Panc1 (cell line): Measurements from ENCODE around the gene RARA. TPM values are rescaled to one million over a fixed set of nuclear protein-coding genes. Genes with fewer than 3 reads are reported as not detected.

ENCODE experiments used
- ATAC-seq: fragments of 200-7000 bp; cut with Tn5 transposase; 2 replicates; pipeline ENCODE4 v1.9.1; 2020; ENCODE audit warnings: mild to moderate bottlenecking, moderate library complexity
- BruUV-seq: library from RNA; stranded (reverse); fragments of 400-500 nt; replicated peaks from 2 replicates; lab custom pipeline; 2021; lab: Mats Ljungman, UMichigan
- CTCF ChIA-PET: fragments of 300-600 bp; sonication (Branson Sonifier 250); formaldehyde crosslinking; loops from one replicate; lab custom pipeline; 2022; ENCODE audit warnings: antibody characterized with exemption; lab: Charles Lee
- POLR2A ChIA-PET: fragments of 300-600 bp; sonication (Branson Sonifier 250); formaldehyde crosslinking; loops from one replicate; lab custom pipeline; 2022; ENCODE audit warnings: antibody characterized with exemption; lab: Charles Lee
- DNase-seq: peaks from one replicate; pipeline ENCODE4 v3.0.0-alpha.2; 2010; ENCODE audit warnings: low read depth, low spot score
- H3K27ac ChIP-seq: 2 replicates; pipeline ENCODE4 v1.5.1; 2011; ENCODE audit warnings: mild to moderate bottlenecking, low read length, inconsistent platforms
- H3K27me3 ChIP-seq: fragments of 200-500 bp; sonication (Bioruptor generic); 2 replicates; pipeline ENCODE4 v1.6.0; 2014; ENCODE audit warnings: low read length, inconsistent platforms; ENCODE audit not compliant: control insufficient read depth, insufficient read depth
- H3K36me3 ChIP-seq: fragments of 200-500 bp; sonication (Bioruptor generic); 2 replicates; pipeline ENCODE4 v1.5.1; 2014; ENCODE audit warnings: inconsistent platforms, mild to moderate bottlenecking, low read length, moderate library complexity; ENCODE audit not compliant: control insufficient read depth, insufficient read depth
- H3K4me1 ChIP-seq: 2 replicates; pipeline ENCODE4 v1.5.1; 2011; ENCODE audit warnings: inconsistent platforms, mild to moderate bottlenecking, low read length, moderate library complexity; ENCODE audit not compliant: control insufficient read depth, insufficient read depth
- H3K4me3 ChIP-seq, 2 experiments: 2 replicates each; pipeline ENCODE4 v1.5.1; 2011 to 2012; ENCODE audit warnings: low read depth in 2 of 2, low read length in 2 of 2, mild to moderate bottlenecking in 2 of 2, inconsistent platforms in 1 of 2, moderate library complexity in 1 of 2
- H3K9me3 ChIP-seq: fragments of 200-500 bp; sonication (Bioruptor generic); 2 replicates; pipeline ENCODE4 v1.5.1; 2014; ENCODE audit warnings: low read depth, mild to moderate bottlenecking, inconsistent platforms, low read length, moderate library complexity; ENCODE audit not compliant: control insufficient read depth, insufficient read depth
- POLR2AphosphoS5 ChIP-seq: IDR thresholded peaks from 2 replicates; pipeline ENCODE4 v1.6.1; 2012; ENCODE audit warnings: mild to moderate bottlenecking, low read depth, low read length, moderate library complexity
- SIN3A ChIP-seq: IDR thresholded peaks from 2 replicates; pipeline ENCODE4 v1.6.1; 2012; ENCODE audit warnings: low read depth, mild to moderate bottlenecking, low read length, moderate library complexity, borderline replicate concordance; ENCODE audit not compliant: insufficient read depth
- TCF7L2 ChIP-seq: IDR thresholded peaks from 2 replicates; pipeline ENCODE4 v1.6.1; 2011; ENCODE audit warnings: mild to moderate bottlenecking, low read depth, low read length, inconsistent platforms
- in situ Hi-C: cut with HindIII; loops from 2 replicates; pipeline ENCODE4 v1.10.0; 2016; ENCODE audit warnings: low sequenced_read_pairs, low pct_unique_long_range_greater_than_20kb
- intact Hi-C: fragments of 100-400 bp; cut with micrococcal nuclease; formaldehyde crosslinking; loops from one replicate; pipeline ENCODE4 v1.10.0; 2022; ENCODE audit not compliant: unreplicated experiment
- total RNA-seq: library from RNA; stranded (reverse); gene quantifications from one replicate; pipeline ENCODE4 v1.2.1, GENCODE V29; 2021; ENCODE audit not compliant: unreplicated experiment
- TF ChIP-seq, protein P1 (sequence below), 2 experiments: IDR thresholded peaks; 2 replicates each; pipeline ENCODE4 v1.6.1; 2011 to 2012; ENCODE audit warnings: low read depth in 2 of 2, control low read depth in 1 of 2, low read length in 1 of 2, mild to moderate bottlenecking in 1 of 2, moderate library complexity in 1 of 2; ENCODE audit not compliant: insufficient read depth in 1 of 2
- TF ChIP-seq, protein P2 (sequence below): fragments of 450-650 bp; IDR thresholded peaks from 2 replicates; pipeline ENCODE4 v1.5.1; 2017; ENCODE audit warnings: mild to moderate bottlenecking

RARA gene
- total RNA-seq, 1 experiment from 2014 or later: 55.6 TPM

DNA sequence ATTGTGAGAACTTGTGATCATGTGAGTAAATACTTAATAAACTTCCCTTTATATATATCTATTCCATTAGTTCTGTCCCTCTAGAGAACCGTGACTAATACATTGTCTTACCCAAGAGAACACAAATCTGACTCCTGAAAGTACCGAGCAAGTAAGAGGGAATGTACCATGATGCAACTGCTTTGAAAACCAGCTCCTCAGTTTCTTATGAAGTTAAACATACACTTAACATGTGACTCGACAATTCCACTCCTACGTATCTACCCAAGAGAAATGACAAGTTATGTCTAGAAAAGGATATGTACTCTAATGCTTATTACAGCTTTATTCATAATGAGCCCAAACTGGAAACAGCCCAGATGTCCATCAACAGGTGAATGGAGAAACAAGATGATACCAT lies 64.3 kb downstream of the RARA start:
- no peaks in the 10 kb centered on the region for H3K36me3 ChIP-seq
- H3K4me3 ChIP-seq: no peak overlapping the region
- POLR2A ChIA-PET: no interaction called here
- CTCF ChIA-PET: no interaction called here
- H3K27me3 ChIP-seq: no peaks in the 10 kb centered on the region
- DNase-seq: no peak
- no TSS peak for BruUV-seq
- in situ Hi-C loops (no loop called here), intact Hi-C loops (no loop called here)
- no peak for ATAC-seq
- no peak overlapping the region for H3K27ac ChIP-seq
- no peak for TF ChIP-seq SIN3A
- TF ChIP-seq, protein P1, sequence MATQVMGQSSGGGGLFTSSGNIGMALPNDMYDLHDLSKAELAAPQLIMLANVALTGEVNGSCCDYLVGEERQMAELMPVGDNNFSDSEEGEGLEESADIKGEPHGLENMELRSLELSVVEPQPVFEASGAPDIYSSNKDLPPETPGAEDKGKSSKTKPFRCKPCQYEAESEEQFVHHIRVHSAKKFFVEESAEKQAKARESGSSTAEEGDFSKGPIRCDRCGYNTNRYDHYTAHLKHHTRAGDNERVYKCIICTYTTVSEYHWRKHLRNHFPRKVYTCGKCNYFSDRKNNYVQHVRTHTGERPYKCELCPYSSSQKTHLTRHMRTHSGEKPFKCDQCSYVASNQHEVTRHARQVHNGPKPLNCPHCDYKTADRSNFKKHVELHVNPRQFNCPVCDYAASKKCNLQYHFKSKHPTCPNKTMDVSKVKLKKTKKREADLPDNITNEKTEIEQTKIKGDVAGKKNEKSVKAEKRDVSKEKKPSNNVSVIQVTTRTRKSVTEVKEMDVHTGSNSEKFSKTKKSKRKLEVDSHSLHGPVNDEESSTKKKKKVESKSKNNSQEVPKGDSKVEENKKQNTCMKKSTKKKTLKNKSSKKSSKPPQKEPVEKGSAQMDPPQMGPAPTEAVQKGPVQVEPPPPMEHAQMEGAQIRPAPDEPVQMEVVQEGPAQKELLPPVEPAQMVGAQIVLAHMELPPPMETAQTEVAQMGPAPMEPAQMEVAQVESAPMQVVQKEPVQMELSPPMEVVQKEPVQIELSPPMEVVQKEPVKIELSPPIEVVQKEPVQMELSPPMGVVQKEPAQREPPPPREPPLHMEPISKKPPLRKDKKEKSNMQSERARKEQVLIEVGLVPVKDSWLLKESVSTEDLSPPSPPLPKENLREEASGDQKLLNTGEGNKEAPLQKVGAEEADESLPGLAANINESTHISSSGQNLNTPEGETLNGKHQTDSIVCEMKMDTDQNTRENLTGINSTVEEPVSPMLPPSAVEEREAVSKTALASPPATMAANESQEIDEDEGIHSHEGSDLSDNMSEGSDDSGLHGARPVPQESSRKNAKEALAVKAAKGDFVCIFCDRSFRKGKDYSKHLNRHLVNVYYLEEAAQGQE (IDR thresholded peaks at IDR 0.05; ENCODE audit: insufficient read depth in 1 of 2, low read depth in 2 of 2, low read length in 1 of 2): no peak
- TF ChIP-seq, protein P2, sequence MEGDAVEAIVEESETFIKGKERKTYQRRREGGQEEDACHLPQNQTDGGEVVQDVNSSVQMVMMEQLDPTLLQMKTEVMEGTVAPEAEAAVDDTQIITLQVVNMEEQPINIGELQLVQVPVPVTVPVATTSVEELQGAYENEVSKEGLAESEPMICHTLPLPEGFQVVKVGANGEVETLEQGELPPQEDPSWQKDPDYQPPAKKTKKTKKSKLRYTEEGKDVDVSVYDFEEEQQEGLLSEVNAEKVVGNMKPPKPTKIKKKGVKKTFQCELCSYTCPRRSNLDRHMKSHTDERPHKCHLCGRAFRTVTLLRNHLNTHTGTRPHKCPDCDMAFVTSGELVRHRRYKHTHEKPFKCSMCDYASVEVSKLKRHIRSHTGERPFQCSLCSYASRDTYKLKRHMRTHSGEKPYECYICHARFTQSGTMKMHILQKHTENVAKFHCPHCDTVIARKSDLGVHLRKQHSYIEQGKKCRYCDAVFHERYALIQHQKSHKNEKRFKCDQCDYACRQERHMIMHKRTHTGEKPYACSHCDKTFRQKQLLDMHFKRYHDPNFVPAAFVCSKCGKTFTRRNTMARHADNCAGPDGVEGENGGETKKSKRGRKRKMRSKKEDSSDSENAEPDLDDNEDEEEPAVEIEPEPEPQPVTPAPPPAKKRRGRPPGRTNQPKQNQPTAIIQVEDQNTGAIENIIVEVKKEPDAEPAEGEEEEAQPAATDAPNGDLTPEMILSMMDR: no peak
- TF ChIP-seq POLR2AphosphoS5: no peak
- TF ChIP-seq TCF7L2: no peak
- H3K4me1 ChIP-seq: no peaks in the 10 kb centered on the region
- H3K9me3 ChIP-seq: no peaks in the 10 kb centered on the region

DNA sequence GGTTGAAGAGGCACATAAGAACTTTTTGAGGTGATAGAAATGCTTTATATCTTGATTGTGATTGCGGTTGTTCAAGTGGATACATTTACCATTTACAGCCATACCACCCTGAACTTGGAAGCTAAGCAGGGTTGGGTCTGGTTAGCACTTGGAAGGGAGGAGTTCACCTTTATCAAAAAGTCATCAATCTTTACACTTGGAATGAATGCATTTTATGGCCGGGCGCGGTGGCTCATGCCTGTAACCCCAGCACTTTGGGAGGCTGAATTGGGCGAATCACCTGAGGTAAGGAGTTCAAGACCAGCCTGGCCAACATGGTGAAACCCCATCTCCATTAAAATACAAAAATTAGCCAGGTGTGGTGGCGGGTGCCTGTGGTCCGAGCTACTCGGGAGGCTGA lies 65.0 kb downstream of the RARA start:
- H3K4me1 ChIP-seq: no peaks in the 10 kb centered on the region
- no peak overlapping the region for H3K27ac ChIP-seq
- no peak for TF ChIP-seq POLR2AphosphoS5
- TF ChIP-seq SIN3A: no peak
- no peak for TF ChIP-seq TCF7L2
- TF ChIP-seq, protein P2: no peak
- TF ChIP-seq, protein P1 (IDR thresholded peaks at IDR 0.05; ENCODE audit: insufficient read depth in 1 of 2, low read depth in 2 of 2, low read length in 1 of 2): no peak
- ATAC-seq (no peak), DNase-seq (no peak)
- ChIA-PET POLR2A (no interaction called here), CTCF (no interaction called here)
- in situ Hi-C loops: no loop called here
- no peaks in the 10 kb centered on the region for H3K27me3 ChIP-seq
- intact Hi-C loops: no loop called here
- BruUV-seq: no TSS peak
- H3K9me3 ChIP-seq: no peaks in the 10 kb centered on the region
- H3K36me3 ChIP-seq: no peaks in the 10 kb centered on the region
- H3K4me3 ChIP-seq: no peak overlapping the region
